ENCODE data around the gene SIAH3.

Gene SIAH3

GRCh38 chr13:45817833-45818232 is 33.7 kb downstream of the SIAH3 start:
- DNase-seq = no peak

DNA sequence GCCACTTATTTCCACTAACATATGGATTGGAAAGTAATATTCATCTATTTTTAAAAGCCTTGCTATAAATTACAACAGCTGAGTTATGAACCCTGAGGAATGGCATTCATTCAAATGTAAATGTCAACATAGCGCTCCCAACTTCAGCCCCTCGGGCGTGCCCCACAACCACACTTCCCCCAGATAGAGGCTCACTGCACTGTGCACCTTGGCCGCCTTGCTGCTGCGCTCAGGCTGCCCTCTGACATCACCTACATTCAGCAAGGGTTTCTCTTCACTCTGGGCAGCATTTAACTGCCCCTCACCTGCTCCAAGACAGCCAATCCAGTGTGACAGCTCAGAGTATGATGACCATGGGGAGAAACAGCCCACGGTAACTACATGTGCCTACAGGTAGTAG is 35.1 kb downstream of the SIAH3 start:
- no peak for DNase-seq

DNA sequence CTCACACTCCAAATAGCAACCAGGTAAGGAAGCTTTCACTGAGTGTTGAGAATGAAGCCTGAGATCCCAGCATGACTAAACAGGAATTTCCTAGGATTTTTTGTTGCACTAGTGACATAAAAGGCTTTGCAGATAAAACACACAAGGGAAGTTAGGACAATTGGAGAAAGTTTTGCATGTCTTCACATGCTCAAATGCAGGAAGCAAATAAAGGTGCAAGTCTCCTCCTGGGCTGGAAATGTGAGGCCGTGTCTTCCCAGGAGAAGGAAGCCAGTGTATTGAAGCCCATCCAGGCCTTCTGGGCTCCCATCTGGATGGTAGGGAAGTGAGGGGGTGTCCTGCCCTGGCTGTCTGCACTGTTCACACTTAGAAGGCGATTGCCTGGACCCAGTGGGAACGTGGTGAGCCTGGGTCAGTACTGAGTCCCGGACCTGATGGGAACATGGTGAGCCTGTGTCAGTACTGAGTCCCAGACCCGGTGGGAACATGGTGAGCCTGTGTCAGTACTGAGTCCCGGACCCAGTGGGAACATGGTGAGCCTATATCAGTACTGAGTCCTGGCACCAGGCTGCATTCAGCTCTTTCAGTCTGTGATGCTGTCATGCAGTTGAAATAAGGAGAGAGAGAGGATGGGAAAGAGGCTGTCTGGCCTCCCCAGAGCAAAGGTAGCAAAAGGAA is 38.7 kb downstream of the SIAH3 start:
- DNase-seq = no peak

DNA sequence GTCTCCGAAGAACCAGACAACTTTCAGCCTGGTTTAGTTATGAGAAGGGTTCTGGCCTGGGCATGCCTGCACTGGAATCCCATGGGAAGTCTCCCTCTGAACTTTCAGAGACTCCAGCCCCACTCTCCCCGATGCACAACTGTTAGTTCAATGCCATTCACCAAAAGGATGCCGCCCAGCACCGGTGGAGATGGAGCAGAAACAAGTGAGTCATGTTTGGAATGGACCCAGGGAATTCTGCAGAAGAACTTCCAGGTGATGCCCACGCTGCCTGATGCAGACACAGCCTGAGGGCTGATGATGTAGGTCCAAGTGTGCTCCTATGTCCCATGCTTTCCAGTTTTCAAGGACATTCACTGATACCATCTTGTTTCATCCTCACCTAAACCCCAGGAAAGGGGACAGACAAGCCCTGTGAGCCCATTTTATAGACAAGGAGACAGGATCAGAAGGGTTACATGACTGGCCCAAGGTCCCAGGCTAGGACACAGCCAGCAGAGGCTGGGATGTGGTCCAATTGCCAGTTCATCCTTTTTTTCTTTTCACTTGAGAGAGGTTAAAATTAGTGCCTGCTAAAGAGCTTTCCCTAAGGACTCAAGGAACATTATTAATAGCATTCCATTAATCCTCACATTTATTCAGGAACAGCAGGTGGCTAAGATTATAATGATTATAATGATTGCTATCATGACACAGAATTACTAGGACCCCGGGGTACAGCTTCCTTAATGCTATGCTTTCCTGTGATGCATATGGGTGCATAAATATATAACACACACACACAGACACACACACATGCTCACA is 39.5 kb downstream of the SIAH3 start:
- DNase-seq = no peak

DNA sequence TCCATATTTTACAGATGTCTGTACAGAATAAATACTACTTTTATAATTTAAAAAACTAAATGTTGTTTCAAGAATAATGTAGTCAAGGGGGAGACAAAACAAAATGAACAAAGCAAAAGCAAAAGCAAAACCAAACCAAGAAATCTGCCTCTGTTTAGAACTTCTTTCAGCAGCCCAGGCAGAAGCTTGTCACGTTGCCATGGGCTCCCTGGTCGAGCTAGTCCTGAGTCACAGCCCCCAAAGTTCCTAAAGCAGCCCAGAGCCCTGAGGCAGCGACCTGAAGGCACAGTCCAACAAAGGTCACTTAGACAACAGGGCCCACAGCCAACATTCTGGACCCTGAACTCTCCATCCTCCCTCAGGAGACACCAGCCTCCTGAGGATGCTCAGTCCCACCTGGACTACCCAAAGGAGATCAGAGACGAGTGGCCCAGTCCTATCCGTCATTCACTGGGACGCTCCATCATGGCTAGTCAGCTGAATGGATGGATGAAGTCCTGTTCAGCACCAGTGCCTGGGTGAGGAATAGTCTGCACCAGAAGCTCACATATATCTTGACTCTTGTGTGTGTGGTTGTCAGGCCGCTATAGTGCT is 41.7 kb downstream of the SIAH3 start:
- no peak for DNase-seq

- no peak for DNase-seq
Observed at GRCh38 chr13:45808925-45809324, 42.6 kb downstream of the SIAH3 start.

- DNase-seq = peak; percentile 40
Observed at GRCh38 chr13:45807520-45808099, 43.9 kb downstream of the SIAH3 start.

DNA sequence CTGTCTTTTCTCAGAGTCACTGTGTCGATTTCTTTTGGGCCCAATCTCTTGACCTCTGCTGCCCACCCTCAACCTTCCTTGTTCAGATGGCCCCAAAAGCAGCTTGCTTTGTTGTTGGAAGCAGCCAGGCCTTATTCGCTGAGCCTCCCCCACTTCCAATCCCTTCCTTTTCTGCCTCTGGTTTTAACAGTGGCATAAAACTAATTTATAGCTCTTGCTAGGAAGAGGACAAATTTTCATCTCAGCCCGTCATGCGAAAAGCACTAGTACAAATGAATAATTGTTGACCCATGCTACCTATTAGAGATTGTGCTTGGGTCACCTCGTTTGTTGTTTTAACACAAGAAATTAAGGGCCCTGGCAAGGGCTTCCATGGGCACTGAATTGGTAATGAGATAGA is 51.1 kb downstream of the SIAH3 start:
- DNase-seq = no peak

GRCh38 chr13:45799451-45799850 is 52.1 kb downstream of the SIAH3 start:
- peak; percentile 80 for DNase-seq

DNA sequence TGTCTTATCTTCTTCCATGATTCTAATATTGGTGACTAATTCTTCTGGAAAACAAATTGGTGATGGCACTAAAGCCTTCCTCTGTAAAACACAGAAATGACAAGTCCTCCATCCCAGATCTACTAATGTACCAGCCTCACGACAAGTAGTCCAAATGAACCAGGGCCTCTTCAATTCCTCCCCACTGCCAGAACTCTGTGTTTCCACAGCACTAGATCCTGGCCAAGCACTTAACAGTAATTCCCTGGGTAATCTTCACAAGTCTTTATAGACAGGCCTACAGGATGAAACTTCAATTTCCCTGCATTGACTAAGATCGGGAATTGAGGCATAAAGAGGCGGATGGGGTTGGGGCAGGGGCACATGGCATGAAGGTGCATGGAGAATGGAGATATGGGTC is 52.7 kb downstream of the SIAH3 start:
- DNase-seq = no peak

- no peak for DNase-seq
Observed at GRCh38 chr13:45796426-45797235, 54.9 kb downstream of the SIAH3 start.

- DNase-seq = no peak
Observed at GRCh38 chr13:45792827-45793303, 58.7 kb downstream of the SIAH3 start.

DNA sequence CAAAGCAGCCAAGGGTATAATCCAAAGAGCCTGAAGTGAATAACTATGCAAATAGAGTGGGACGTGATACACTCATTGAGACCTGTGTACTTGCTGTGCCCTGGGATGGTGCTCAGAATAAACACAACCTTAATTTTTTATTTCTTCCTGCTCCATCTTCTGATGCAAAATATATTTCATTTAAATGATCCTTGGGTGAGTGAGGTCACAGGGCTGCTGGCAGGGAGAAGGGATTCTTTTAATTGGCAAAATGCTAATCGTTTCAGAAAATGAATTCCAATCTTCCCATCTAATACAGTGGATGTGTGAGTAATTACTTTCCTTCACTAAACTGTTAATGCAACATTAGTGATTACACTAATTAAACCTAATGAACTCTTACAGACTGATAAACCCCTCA is 63.5 kb downstream of the SIAH3 start:
- no peak for DNase-seq

- DNase-seq = no peak
Observed at GRCh38 chr13:45787346-45787745, 64.2 kb downstream of the SIAH3 start.

DNA sequence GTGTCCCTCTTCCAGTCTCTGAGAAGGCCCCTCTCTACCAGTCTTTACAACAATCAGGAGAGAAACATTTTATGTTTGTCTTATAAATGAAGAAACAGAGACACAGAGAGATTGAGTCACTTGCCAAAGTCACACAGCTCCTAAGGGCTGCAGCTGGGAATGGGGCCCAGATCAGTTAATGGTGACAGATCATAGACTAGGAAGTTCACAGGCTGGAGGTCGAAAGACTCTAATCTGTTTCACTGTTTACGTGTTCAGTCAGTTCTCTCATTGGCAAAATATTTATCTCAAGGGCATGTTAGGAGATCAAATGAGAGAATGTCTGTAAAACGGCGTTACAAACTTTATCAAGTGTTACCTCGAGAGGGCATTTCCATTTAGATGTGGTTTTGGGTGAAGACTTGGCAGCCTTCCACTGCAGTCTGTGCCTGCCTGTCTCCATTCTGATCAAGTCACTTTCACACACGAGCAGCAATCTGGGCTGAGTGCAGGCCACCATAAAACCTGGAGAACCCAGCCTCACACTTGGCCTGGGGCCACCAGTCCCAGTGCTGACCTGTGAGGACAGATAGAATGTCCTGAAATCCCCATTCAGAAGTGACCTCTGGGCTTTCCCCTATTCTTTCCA is 65.1 kb downstream of the SIAH3 start:
- no peak for DNase-seq

GRCh38 chr13:45784755-45785675 is 66.5 kb downstream of the SIAH3 start:
- DNase-seq = no peak

GRCh38 chr13:45783346-45784043 is 68.1 kb downstream of the SIAH3 start:
- no peak for DNase-seq

DNA sequence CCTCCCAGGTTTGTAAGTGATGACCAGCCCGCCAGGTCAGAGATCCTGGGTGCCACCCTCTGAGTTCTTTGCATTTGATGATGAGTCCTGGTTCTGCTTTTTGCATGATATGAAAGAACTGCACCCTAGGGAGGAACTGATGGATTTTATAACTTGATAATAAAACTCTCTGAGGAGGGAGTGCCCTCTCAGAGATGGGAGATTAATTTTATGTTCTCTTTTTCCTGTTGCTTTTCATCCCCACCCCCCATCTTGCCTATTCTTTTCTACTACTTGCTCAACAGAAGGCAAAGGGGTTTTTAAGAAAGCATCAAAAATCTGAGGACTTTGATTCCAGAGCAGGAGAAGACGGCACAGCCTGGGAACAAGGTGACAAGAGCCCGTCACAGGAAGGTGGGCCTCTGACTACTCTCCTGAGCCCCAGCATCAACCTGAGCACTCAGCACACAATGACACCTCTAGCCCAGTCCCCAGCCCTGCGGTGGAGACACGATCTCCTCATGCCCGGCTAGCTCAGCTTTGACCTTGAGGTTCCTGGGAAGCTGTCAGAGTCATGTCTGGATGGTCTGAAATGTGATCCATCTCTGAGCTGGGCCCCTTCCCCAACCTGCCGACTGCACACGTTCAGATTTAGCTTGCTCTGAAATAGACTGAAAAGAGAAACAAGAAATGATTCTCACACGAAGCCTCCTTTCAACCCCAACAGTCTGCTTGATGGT is 69.1 kb downstream of the SIAH3 start:
- DNase-seq = no peak

DNA sequence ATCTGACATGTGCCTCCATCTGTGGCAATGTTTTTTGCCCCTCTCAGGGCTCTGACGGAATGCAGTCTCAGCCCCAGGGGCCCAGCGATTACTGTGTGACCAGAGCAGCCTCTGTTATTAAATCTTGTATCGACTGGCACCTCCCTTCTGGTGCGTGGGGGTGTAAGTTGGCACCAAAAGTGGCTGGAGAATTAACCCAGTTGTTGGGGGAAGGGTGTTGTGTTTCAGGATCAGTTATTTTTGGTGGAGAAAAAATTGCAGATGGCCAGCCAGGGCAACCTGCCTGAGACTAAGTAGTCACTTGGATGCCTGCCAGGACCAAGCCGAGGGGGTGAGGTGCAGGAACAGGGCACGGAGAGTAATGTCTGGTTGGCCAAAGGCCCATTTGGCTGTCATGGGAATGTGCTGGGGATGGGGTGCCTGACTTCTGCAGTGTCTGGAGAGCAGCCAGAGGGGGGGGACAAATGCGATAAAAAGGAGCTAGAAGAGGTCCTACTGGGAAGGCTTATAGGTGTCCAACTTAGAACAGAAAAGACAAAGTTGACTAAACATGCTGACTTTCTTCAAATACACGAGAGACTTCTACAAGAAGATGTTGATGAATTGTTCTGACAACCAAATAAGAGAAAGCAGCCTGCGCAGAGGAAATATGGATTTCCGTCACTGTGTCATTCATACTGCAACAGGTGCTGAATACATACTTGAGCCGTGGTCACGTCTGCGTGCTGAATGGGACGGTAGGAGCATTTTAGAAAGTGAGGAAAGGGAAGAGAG is 69.8 kb downstream of the SIAH3 start:
- peak; percentile 86 for DNase-seq
